Measurements from ENCODE around the gene KCNE2. TPM values are rescaled to one million over a fixed set of nuclear protein-coding genes. Genes with fewer than 3 reads are reported as not detected.

Gene KCNE2
- polyA plus RNA-seq, 1 donor (not counting 4 experiments of a cell fraction or from before 2014, with no cell fraction given), result not detected

DNA sequence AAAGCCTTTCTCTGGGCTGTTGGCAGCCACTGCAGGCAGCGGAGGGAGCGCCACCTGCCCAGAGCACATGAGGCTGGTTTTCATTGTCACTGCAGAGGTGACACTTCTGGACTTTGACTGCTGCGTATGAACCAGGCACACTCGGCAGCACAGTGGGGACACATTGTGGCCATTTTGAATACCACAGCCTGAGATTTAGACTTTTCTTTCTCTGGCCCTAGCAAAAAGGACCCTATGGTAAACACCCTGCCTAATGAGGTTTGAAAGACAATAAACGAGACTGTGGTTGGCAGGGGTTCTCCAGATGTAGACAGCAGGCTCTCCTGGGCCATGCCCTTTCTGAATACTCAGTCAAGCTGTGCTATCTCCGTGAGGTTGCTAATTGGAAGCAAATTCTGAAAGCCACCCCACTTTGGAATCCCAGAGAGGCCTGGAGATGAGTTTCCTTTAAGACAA, 12.0 kb upstream of the KCNE2 start:
- H3K4me2 ChIP-seq (ENCODE audit: control insufficient read depth, extremely low read depth, insufficient read depth, low read depth, low read length), result no peak overlapping the region
- no peaks in the 10 kb centered on the region for H4K20me1 ChIP-seq (ENCODE audit: control insufficient read depth, extremely low read depth, insufficient read depth, low read length)
- no peaks in the 10 kb centered on the region for H3K36me3 ChIP-seq (ENCODE audit: control insufficient read depth in 2 of 2, extremely low read depth in 1 of 2, insufficient read depth in 2 of 2, low read length in 2 of 2)
- no peak overlapping the region for H3K27ac ChIP-seq (ENCODE audit: control insufficient read depth, insufficient read depth, low read length)
- H3K4me3 ChIP-seq (ENCODE audit: control insufficient read depth in 2 of 3, extremely low read depth in 1 of 3, insufficient read depth in 2 of 3, low read depth in 1 of 3, low read length in 3 of 3), result no peak overlapping the region
- no peak overlapping the region for H2AFZ ChIP-seq (ENCODE audit: control insufficient read depth, low read length)
- H3K4me1 ChIP-seq (ENCODE audit: control insufficient read depth, extremely low read depth, insufficient read depth, low read length), result no peaks in the 10 kb centered on the region
- DNase-seq (ENCODE audit: low read depth, low spot score) (no peak), FAIRE-seq (no peak)
- H3K9me3 ChIP-seq (ENCODE audit: control insufficient read depth, low read depth, low read length), result no peaks in the 10 kb centered on the region
- no peak overlapping the region for H3K9ac ChIP-seq (ENCODE audit: control insufficient read depth, extremely low read depth, insufficient read depth, low read length)
- peaks cover 10% of the 10 kb centered on the region for H3K27me3 ChIP-seq (ENCODE audit: control insufficient read depth, extremely low read depth, insufficient read depth, low read length)
- TF ChIP-seq EZH2 (IDR thresholded peaks at IDR 0.05; ENCODE audit: low read length), result no peak
- TF ChIP-seq, protein P1, sequence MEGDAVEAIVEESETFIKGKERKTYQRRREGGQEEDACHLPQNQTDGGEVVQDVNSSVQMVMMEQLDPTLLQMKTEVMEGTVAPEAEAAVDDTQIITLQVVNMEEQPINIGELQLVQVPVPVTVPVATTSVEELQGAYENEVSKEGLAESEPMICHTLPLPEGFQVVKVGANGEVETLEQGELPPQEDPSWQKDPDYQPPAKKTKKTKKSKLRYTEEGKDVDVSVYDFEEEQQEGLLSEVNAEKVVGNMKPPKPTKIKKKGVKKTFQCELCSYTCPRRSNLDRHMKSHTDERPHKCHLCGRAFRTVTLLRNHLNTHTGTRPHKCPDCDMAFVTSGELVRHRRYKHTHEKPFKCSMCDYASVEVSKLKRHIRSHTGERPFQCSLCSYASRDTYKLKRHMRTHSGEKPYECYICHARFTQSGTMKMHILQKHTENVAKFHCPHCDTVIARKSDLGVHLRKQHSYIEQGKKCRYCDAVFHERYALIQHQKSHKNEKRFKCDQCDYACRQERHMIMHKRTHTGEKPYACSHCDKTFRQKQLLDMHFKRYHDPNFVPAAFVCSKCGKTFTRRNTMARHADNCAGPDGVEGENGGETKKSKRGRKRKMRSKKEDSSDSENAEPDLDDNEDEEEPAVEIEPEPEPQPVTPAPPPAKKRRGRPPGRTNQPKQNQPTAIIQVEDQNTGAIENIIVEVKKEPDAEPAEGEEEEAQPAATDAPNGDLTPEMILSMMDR (optimal IDR thresholded peaks at IDR 0.05 in 1 of 3, IDR thresholded peaks at IDR 0.05 in 1 of 3, conservative IDR thresholded peaks at IDR 0.05 in 1 of 3; ENCODE audit: extremely low read depth in 1 of 3, insufficient read depth in 2 of 3, low read length in 3 of 3), result peak; percentile 32 to 64 (median 35)
- no peaks in the 10 kb centered on the region for H3K9me1 ChIP-seq (ENCODE audit: control insufficient read depth, extremely low read depth, insufficient read depth, low read length)
- H3K79me2 ChIP-seq (ENCODE audit: control insufficient read depth, insufficient read depth, low read length), result no peaks in the 10 kb centered on the region
- dilution Hi-C loops (cut with MboI; ENCODE audit: extremely low pct_ligation_motif_present, low sequenced_read_pairs), result no loop called here

GRCh38 chr21:34352556-34352955, 11.2 kb upstream of the KCNE2 start:
- no peaks in the 10 kb centered on the region for H3K9me3 ChIP-seq (ENCODE audit: control insufficient read depth, low read depth, low read length)
- H4K20me1 ChIP-seq (ENCODE audit: control insufficient read depth, extremely low read depth, insufficient read depth, low read length), result no peaks in the 10 kb centered on the region
- H3K9me1 ChIP-seq (ENCODE audit: control insufficient read depth, extremely low read depth, insufficient read depth, low read length), result no peaks in the 10 kb centered on the region
- no peak for DNase-seq (ENCODE audit: low read depth, low spot score)
- TF ChIP-seq EZH2 (IDR thresholded peaks at IDR 0.05; ENCODE audit: low read length), result no peak
- TF ChIP-seq, protein P1 (optimal IDR thresholded peaks at IDR 0.05 in 1 of 3, IDR thresholded peaks at IDR 0.05 in 1 of 3, conservative IDR thresholded peaks at IDR 0.05 in 1 of 3; ENCODE audit: extremely low read depth in 1 of 3, insufficient read depth in 2 of 3, low read length in 3 of 3), result no peak
- no peaks in the 10 kb centered on the region for H3K79me2 ChIP-seq (ENCODE audit: control insufficient read depth, insufficient read depth, low read length)
- dilution Hi-C loops (cut with MboI; ENCODE audit: extremely low pct_ligation_motif_present, low sequenced_read_pairs), result no loop called here
- H3K4me1 ChIP-seq (ENCODE audit: control insufficient read depth, extremely low read depth, insufficient read depth, low read length), result no peaks in the 10 kb centered on the region
- no peak overlapping the region for H3K9ac ChIP-seq (ENCODE audit: control insufficient read depth, extremely low read depth, insufficient read depth, low read length)
- no peak overlapping the region for H3K27ac ChIP-seq (ENCODE audit: control insufficient read depth, insufficient read depth, low read length)
- no peak overlapping the region for H2AFZ ChIP-seq (ENCODE audit: control insufficient read depth, low read length)
- no peak overlapping the region for H3K4me2 ChIP-seq (ENCODE audit: control insufficient read depth, extremely low read depth, insufficient read depth, low read depth, low read length)
- H3K4me3 ChIP-seq (ENCODE audit: control insufficient read depth in 2 of 3, extremely low read depth in 1 of 3, insufficient read depth in 2 of 3, low read depth in 1 of 3, low read length in 3 of 3), result no peak overlapping the region
- no peaks in the 10 kb centered on the region for H3K36me3 ChIP-seq (ENCODE audit: control insufficient read depth in 2 of 2, extremely low read depth in 1 of 2, insufficient read depth in 2 of 2, low read length in 2 of 2)
- no peak for FAIRE-seq
- H3K27me3 ChIP-seq (ENCODE audit: control insufficient read depth, extremely low read depth, insufficient read depth, low read length), result peaks cover 10% of the 10 kb centered on the region

Data from keratinocyte (primary cell).